ENCODE results near the gene GALNT18. TPM values are rescaled to one million over a fixed set of nuclear protein-coding genes. Genes with fewer than 3 reads are reported as not detected.

GALNT18 gene
- total RNA-seq, 3 donors from 2014 or later, result 14.7 to 25.9 (median 16.4) TPM

DNA sequence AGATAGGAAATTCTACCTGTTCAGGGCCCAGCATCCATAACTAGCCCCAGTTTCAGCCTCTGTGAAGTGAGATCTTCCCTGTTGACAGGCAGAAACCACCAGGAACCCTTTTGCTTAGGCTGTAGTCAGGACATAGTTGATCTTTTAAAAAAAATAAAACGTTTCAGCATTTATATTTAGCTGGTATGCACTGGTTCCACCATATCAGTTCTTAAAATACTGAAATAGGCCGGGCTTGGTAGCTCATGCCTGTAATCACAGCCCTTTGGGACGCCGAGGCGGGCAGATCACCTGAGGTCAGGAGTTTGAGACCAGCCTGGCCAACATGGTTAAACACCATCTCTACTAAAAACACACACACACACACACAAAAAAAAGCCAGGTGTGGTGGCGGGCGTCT is 35.3 kb downstream of the GALNT18 start:
- no peaks in the 10 kb centered on the region for H3K9me3 ChIP-seq
- intact Hi-C loops (cut with DNase I; ENCODE audit: low total_unique reads), result no loop called here
- H3K27ac ChIP-seq, result no peak overlapping the region
- DNase-seq (ENCODE audit: low spot score in 2 of 2), result no peak
- no peaks in the 10 kb centered on the region for H3K27me3 ChIP-seq
- H3K36me3 ChIP-seq, result no peaks in the 10 kb centered on the region
- TF ChIP-seq POLR2A (IDR thresholded peaks at IDR 0.05) (no peak), POLR2AphosphoS5 (IDR thresholded peaks at IDR 0.05) (no peak), CTCF (IDR thresholded peaks at IDR 0.05) (no peak)
- no peak overlapping the region for H3K4me3 ChIP-seq
- no peaks in the 10 kb centered on the region for H3K4me1 ChIP-seq

GRCh38 chr11:11584937-11585336 is 36.9 kb downstream of the GALNT18 start:
- H3K27ac ChIP-seq, result no peak overlapping the region
- no peak overlapping the region for H3K4me3 ChIP-seq
- H3K4me1 ChIP-seq, result no peaks in the 10 kb centered on the region
- intact Hi-C loops (cut with DNase I; ENCODE audit: low total_unique reads), result no loop called here
- no peak for DNase-seq (ENCODE audit: low spot score in 2 of 2)
- no peaks in the 10 kb centered on the region for H3K36me3 ChIP-seq
- H3K9me3 ChIP-seq, result no peaks in the 10 kb centered on the region
- no peaks in the 10 kb centered on the region for H3K27me3 ChIP-seq
- TF ChIP-seq CTCF (IDR thresholded peaks at IDR 0.05) (no peak), POLR2A (IDR thresholded peaks at IDR 0.05) (no peak)

DNA sequence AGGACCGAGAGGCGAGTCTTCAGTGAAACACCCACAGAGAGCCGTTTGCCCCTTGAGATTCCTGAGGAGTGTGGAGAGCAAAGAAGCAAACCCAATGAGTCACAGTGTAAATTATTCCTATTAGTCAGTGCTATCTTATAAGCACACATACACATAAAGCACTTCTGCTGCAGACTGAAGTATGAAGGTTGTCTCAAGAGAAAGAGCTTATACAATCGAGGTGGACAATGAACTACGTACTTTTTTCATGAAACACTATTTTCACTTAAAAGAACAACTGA is 37.3 kb downstream of the GALNT18 start:
- H3K4me1 ChIP-seq, result no peaks in the 10 kb centered on the region

DNA sequence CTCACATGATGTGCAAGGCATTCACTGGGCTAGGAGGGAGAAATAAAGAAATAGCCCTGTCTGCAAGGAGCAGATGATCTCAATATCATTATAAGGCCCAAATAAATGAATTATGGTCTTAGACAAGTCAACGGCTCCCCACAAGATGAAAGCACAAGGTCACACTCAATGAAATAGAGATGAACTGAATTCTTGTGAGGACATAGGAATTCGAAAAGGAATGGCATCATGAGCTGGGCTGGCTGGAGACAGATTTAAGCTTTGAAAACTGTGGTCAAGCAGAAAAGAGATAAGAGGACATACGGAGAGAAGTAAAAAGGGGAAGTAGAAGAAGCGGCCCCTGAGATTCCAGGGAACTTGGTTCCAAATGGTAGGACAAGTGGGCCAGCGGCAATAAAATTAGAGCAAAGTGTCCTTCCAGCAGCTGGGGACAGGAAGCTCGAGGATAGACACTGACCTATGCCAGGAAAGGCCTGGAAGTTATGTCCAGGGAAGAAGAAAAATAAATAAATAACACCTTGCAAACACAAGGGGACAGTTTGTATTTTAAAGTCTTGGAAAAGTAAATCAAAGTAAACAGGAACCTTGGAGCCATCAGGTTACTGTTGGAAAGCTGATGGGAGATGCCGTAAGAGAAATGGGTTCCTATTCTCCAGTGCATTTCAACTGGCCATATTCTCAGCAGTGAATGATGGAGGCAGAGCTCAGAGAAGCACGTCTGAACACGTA is 37.8 kb downstream of the GALNT18 start:
- H3K4me3 ChIP-seq, result no peak overlapping the region
- no peak for DNase-seq (ENCODE audit: low spot score in 2 of 2)
- H3K4me1 ChIP-seq, result no peaks in the 10 kb centered on the region
- TF ChIP-seq POLR2A (IDR thresholded peaks at IDR 0.05) (no peak), CTCF (IDR thresholded peaks at IDR 0.05) (no peak), POLR2AphosphoS5 (IDR thresholded peaks at IDR 0.05) (no peak)
- H3K36me3 ChIP-seq, result no peaks in the 10 kb centered on the region
- H3K27ac ChIP-seq, result no peak overlapping the region
- intact Hi-C loops (cut with DNase I; ENCODE audit: low total_unique reads), result no loop called here
- H3K9me3 ChIP-seq, result no peaks in the 10 kb centered on the region
- H3K27me3 ChIP-seq, result no peaks in the 10 kb centered on the region

More for the DNA sequence above, 37.3 kb downstream of the GALNT18 start:
- no peak for TF ChIP-seq POLR2AphosphoS5 (IDR thresholded peaks at IDR 0.05)
- TF ChIP-seq POLR2A (IDR thresholded peaks at IDR 0.05), result no peak
- no peak for TF ChIP-seq CTCF (IDR thresholded peaks at IDR 0.05)
- Histone ChIP-seq H3K27me3 (no peaks in the 10 kb centered on the region), H3K36me3 (no peaks in the 10 kb centered on the region), H3K9me3 (no peaks in the 10 kb centered on the region), H3K4me3 (no peak overlapping the region), H3K27ac (no peak overlapping the region)
- intact Hi-C loops (cut with DNase I; ENCODE audit: low total_unique reads), result no loop called here
- no peak for DNase-seq (ENCODE audit: low spot score in 2 of 2)

DNA sequence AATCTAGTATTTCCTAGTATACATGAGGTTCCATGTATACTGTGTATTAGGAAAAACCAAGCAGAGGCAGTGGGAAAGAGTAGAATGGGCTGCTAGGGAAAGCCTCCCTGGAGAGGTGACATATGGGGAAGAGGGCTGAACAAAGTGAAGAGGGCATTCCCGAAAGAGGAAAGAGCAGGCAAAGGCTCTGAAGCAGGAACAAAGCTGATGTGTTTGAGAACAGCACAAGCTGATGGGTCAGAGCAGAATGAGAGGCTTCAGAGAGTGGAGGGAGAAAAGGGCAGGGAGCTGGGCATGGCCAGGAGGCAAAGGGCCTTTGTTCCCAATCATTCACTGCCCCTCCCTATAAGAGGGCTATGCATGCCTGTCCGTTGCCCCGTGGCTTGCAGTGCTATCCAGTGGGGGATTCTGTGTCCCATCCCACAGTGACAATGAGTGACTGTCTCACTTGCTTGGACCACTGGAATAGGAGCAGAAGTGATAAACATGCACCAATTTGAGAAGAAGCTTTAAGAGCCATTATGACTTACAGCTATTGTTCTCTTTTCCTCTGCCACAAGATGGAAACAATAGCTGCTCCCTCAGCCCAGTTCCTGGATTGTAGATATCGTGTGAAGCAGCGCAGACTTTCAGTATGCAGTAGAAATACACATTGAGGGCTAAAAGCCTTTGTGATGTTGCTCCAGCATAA is 39.6 kb downstream of the GALNT18 start:
- H3K36me3 ChIP-seq, result no peaks in the 10 kb centered on the region
- H3K27ac ChIP-seq, result no peak overlapping the region
- no peaks in the 10 kb centered on the region for H3K4me1 ChIP-seq
- intact Hi-C loops (cut with DNase I; ENCODE audit: low total_unique reads), result no loop called here
- no peaks in the 10 kb centered on the region for H3K27me3 ChIP-seq
- no peak for DNase-seq (ENCODE audit: low spot score in 2 of 2)
- H3K9me3 ChIP-seq, result no peaks in the 10 kb centered on the region
- TF ChIP-seq CTCF (IDR thresholded peaks at IDR 0.05) (no peak), POLR2AphosphoS5 (IDR thresholded peaks at IDR 0.05) (no peak), POLR2A (IDR thresholded peaks at IDR 0.05) (no peak)
- no peak overlapping the region for H3K4me3 ChIP-seq

All from breast epithelium (tissue), 4 donors.